NCI-H1105 treated with DMSO at 0.1 percent for 48 hours (cell line): ENCODE measurements around the gene LOX.

Experiments
- DNase-seq: peaks from one replicate; lab custom pipeline; 2025; lab: John Stamatoyannopoulos, UW

Gene LOX

GRCh38 chr5:122053181-122054109 lies 24.6 kb downstream of the LOX start:
- no peak for DNase-seq

- no peak for DNase-seq
These were observed 26.5 kb downstream of the LOX start for GRCh38 chr5:122051569-122051968.

- no peak for DNase-seq
These were observed 27.1 kb downstream of the LOX start for GRCh38 chr5:122050959-122051358.

GRCh38 chr5:122040636-122041302 lies 37.3 kb downstream of the LOX start:
- no peak for DNase-seq

GRCh38 chr5:122036326-122036725 lies 41.7 kb downstream of the LOX start:
- no peak for DNase-seq

GRCh38 chr5:122035913-122036312 lies 42.1 kb downstream of the LOX start:
- no peak for DNase-seq

- DNase-seq: no peak
These were observed 46.2 kb downstream of the LOX start for GRCh38 chr5:122031836-122032235.

GRCh38 chr5:122030251-122030650 lies 47.8 kb downstream of the LOX start:
- DNase-seq: no peak

- DNase-seq: no peak
These were observed 48.2 kb downstream of the LOX start for GRCh38 chr5:122029818-122030217.

GRCh38 chr5:122022966-122023365 lies 55.1 kb downstream of the LOX start:
- no peak for DNase-seq

- DNase-seq: no peak
These were observed 58.0 kb downstream of the LOX start for GRCh38 chr5:122019919-122020590.

GRCh38 chr5:122015471-122015870 lies 62.6 kb downstream of the LOX start:
- no peak for DNase-seq

- DNase-seq: no peak
These were observed 63.7 kb downstream of the LOX start for GRCh38 chr5:122014236-122014935.
